ENCODE measurements around the gene CCR3.

Gene CCR3

GRCh38 chr3:46221938-46222337 lies 20.3 kb upstream of the CCR3 start:
- Histone ChIP-seq H3K9me2 (replicated peaks; ENCODE audit: low read depth, low read length) (no peaks in the 10 kb centered on the region), H3K4me1 (ENCODE audit: insufficient read depth, low read length, poor library complexity, severe bottlenecking) (no peaks in the 10 kb centered on the region), H3K9me3 (ENCODE audit: insufficient read depth, low read depth, low read length) (0 out of 2 replicates have a peak, but pooled peaks cover 3% of the 10 kb centered on the region), H2AFZ (ENCODE audit: low read length) (peak overlapping the region; percentile 26; the same call in 1 of the 2 replicates), H3F3A (ENCODE audit: low read depth) (no peaks in the 10 kb centered on the region), H3K79me2 (ENCODE audit: insufficient read depth, low read length) (no peaks in the 10 kb centered on the region), H3K27me3 (ENCODE audit: insufficient read depth, low read length, poor library complexity, severe bottlenecking) (no peaks in the 10 kb centered on the region), H3K36me3 (ENCODE audit: insufficient read depth, low read length) (no peaks in the 10 kb centered on the region), H3K9ac (ENCODE audit: low read depth, low read length, poor library complexity, severe bottlenecking) (no peak overlapping the region), H3K4me2 (ENCODE audit: low read depth, low read length, poor library complexity, severe bottlenecking) (no peak overlapping the region), H4K20me1 (ENCODE audit: insufficient read depth, low read length, poor library complexity, severe bottlenecking) (no peaks in the 10 kb centered on the region), H3K4me3 (ENCODE audit: low read length, poor library complexity, severe bottlenecking) (no peak overlapping the region)
- TF ChIP-seq, protein P1, sequence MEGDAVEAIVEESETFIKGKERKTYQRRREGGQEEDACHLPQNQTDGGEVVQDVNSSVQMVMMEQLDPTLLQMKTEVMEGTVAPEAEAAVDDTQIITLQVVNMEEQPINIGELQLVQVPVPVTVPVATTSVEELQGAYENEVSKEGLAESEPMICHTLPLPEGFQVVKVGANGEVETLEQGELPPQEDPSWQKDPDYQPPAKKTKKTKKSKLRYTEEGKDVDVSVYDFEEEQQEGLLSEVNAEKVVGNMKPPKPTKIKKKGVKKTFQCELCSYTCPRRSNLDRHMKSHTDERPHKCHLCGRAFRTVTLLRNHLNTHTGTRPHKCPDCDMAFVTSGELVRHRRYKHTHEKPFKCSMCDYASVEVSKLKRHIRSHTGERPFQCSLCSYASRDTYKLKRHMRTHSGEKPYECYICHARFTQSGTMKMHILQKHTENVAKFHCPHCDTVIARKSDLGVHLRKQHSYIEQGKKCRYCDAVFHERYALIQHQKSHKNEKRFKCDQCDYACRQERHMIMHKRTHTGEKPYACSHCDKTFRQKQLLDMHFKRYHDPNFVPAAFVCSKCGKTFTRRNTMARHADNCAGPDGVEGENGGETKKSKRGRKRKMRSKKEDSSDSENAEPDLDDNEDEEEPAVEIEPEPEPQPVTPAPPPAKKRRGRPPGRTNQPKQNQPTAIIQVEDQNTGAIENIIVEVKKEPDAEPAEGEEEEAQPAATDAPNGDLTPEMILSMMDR (conservative IDR thresholded peaks at IDR 0.05; ENCODE audit: low read length) = no peak
- TF ChIP-seq EZH2phosphoT487 (IDR thresholded peaks at IDR 0.05; ENCODE audit: borderline replicate concordance) = no peak

DNA sequence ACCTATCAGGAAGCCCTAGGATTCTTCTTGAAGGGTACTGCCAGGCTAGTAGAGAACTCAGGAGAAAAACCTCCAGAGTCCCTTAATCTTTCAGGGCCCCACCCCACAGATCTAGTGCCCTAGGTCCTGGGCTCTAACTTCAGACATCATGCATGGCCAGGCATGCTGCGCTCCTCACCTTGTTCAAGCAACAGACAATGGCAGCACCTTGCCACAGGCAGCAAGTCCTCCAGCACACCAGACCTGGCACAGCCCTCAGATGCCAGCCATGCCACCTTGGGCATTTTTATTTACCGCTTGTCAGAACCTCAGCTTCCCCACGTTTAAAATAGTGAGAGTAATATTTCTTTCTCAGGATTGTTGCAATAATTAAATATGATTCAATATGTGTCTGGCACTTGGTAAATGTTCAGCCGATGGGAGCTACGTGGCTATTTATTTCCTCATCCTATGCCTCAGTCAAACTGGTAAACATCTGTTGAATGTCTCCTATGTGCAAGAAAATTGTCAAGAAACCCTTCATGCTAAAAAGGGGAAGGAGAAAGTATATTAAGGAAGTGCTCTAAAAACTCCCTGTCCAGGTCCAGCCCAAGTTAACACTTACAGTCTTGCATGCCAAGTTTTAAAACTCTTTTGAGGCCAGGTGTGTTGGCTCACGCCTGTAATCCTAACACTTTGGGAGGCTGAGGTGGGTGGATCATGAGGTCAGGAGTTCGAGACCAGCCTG lies 19.7 kb upstream of the CCR3 start:
- Histone ChIP-seq H2AFZ (ENCODE audit: low read length) (peak overlapping the region; percentile 26; the same call in 1 of the 2 replicates), H3K9ac (ENCODE audit: low read depth, low read length, poor library complexity, severe bottlenecking) (no peak overlapping the region), H3K4me2 (ENCODE audit: low read depth, low read length, poor library complexity, severe bottlenecking) (no peak overlapping the region)

DNA sequence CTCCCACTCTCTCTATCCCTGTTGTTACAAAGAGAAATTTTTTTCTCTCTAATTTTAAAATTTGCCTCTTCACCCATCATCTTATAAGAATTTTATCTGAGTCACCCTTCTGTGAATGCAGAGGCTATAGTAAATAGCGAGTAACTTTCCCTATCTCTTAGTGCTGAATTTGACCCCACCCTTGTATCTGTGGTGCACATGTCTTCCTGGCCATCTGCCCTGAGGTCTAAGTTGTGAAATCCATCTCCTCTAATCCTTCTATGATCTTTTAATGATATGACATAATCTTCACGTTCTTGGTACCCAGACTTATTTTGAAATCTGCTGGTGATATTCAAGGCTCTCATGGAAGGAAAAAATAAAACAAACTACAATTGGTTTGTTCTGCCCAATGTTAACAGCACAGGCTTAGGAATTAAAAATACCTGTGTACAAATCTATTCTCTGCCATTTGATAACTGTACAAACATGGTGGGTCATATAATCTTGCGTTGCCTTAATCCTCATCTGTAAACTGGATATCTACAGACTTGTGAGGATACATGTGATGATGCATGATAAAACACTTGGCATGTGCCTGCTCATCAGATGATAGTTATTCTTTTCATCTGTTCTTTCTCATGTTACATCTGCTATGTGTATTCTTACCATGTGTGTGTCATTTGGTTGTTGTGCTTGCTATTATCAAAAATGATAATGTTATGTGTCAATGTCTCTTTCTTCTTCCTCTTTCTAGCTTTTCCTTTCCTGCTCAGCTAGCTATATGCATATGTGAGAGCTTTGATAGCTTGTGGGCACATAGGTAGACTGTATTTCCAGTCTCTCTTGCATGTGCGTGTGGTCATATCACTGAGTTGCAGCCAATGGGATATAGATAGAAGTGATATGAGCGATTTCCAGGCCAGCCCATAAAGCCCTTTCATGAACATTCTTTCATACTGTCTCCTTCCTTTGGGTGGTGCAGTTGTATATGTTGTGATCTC lies 13.7 kb upstream of the CCR3 start:
- Histone ChIP-seq H2AFZ (ENCODE audit: low read length) (no peak overlapping the region), H3K4me1 (ENCODE audit: insufficient read depth, low read length, poor library complexity, severe bottlenecking) (no peaks in the 10 kb centered on the region), H3K36me3 (ENCODE audit: insufficient read depth, low read length) (no peaks in the 10 kb centered on the region), H4K20me1 (ENCODE audit: insufficient read depth, low read length, poor library complexity, severe bottlenecking) (no peaks in the 10 kb centered on the region), H3K9me3 (ENCODE audit: insufficient read depth, low read depth, low read length) (0 out of 2 replicates have a peak, but pooled peaks cover 3% of the 10 kb centered on the region), H3K4me3 (ENCODE audit: low read length, poor library complexity, severe bottlenecking) (no peak overlapping the region), H3K9me2 (replicated peaks; ENCODE audit: low read depth, low read length) (no peaks in the 10 kb centered on the region), H3F3A (ENCODE audit: low read depth) (no peaks in the 10 kb centered on the region), H3K9ac (ENCODE audit: low read depth, low read length, poor library complexity, severe bottlenecking) (no peak overlapping the region), H3K4me2 (ENCODE audit: low read depth, low read length, poor library complexity, severe bottlenecking) (no peak overlapping the region), H3K79me2 (ENCODE audit: insufficient read depth, low read length) (no peaks in the 10 kb centered on the region), H3K27me3 (ENCODE audit: insufficient read depth, low read length, poor library complexity, severe bottlenecking) (no peaks in the 10 kb centered on the region)
- TF ChIP-seq EZH2phosphoT487 (IDR thresholded peaks at IDR 0.05; ENCODE audit: borderline replicate concordance) = no peak
- TF ChIP-seq, protein P1 (conservative IDR thresholded peaks at IDR 0.05; ENCODE audit: low read length) = peak; percentile 35; the same call in 1 of the 2 replicates

More for the DNA sequence above, 19.7 kb upstream of the CCR3 start:
- Histone ChIP-seq H3K4me3 (ENCODE audit: low read length, poor library complexity, severe bottlenecking) (no peak overlapping the region), H3K4me1 (ENCODE audit: insufficient read depth, low read length, poor library complexity, severe bottlenecking) (no peaks in the 10 kb centered on the region), H3K27me3 (ENCODE audit: insufficient read depth, low read length, poor library complexity, severe bottlenecking) (no peaks in the 10 kb centered on the region), H4K20me1 (ENCODE audit: insufficient read depth, low read length, poor library complexity, severe bottlenecking) (no peaks in the 10 kb centered on the region), H3F3A (ENCODE audit: low read depth) (no peaks in the 10 kb centered on the region), H3K9me2 (replicated peaks; ENCODE audit: low read depth, low read length) (no peaks in the 10 kb centered on the region), H3K9me3 (ENCODE audit: insufficient read depth, low read depth, low read length) (0 out of 2 replicates have a peak, but pooled peaks cover 3% of the 10 kb centered on the region), H3K36me3 (ENCODE audit: insufficient read depth, low read length) (no peaks in the 10 kb centered on the region), H3K79me2 (ENCODE audit: insufficient read depth, low read length) (no peaks in the 10 kb centered on the region)
- TF ChIP-seq, protein P1 (conservative IDR thresholded peaks at IDR 0.05; ENCODE audit: low read length) = no peak
- TF ChIP-seq EZH2phosphoT487 (IDR thresholded peaks at IDR 0.05; ENCODE audit: borderline replicate concordance) = no peak
